Globus pallidus (tissue), 1 donor: ENCODE results near the gene BBS12.

Source experiments
- DNase-seq: peaks from one replicate; pipeline ENCODE4 v3.0.0-alpha.2; 2015; ENCODE audit warnings: low spot score

BBS12 gene

DNA sequence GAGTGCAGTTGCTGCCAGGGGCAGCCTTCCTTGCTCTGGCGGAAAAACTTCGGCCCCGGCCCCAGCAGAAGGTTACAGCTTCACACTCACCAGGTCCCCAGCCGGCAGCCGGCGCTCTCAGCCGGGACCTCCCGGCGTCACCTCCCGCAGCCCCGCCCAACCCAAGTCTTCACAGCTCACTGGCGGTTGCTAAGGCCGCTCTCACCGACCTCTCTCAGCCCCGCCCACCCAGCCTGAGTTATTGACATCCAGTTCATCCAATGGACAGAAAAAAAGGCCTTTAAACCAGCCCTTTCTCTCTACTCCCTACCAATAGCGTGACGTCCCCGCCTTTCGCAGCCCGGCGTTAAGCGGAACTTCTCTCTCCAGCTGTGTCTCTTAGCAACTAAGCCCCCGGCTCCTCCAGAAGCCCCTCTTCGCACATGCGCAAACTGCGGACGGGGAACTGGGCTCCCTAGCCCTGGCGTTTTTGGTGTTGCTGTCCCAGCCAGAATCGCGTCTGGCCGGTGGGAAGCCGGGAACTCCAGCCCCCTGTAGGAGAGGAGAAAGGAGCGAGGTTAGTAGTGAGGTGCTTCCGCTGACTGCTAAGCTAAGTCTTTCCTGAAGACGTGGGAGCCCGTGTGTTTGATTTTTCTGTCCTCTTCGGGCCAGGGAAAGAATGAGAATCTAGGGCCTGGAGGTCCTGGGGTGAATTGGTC, at the start of gene BBS12:
BBS12 (plus strand) TSS at position 376 of the 698 bp plus-strand sequence. CDS start 9,189 bp downstream, outside the sequence.
- DNase-seq, result peak; percentile 99

DNA sequence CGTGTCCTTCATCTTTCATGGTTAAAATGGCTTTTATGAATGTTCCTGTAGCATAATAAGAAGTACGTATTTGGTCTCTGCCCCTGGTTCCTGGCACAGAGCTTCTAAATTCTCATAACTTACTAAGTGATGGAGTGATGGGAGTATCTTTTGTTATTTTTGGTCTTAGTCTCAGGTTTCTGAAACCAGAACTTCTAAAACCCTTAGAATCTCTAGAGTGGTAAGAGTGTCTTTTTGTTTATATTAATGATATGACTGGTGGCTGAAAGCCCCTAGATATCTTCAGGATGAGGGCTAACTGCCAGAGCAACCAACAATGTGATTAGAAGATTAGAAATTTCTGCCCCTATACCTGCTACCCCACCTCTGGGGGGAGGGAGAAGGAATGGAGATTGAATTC, 45.8 kb upstream of the BBS12 start:
- DNase-seq, result no peak

DNA sequence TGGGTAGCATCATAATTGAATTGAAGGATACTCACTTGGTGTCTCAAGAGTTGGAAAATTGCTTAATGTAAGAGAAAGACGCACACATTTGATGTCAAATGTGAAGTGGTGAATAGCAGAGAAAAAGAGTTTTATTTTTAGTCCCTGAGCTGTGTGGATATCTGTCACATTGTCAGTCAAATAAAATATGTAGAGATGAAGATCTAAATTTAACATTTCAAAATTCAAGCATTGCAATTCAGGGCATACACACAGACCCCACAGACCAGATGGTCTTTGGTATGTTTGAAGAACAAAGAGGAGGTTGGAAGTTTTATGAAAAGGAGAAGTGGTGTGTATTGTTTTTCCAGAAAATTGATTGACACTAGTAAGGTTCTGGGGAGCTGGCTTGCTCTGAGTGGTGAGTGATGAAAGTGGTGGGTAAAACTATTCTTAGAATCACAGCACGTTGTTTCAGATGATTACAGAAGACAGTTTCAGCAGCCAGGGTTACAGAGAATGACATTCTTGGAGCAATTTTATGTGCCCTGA, 44.9 kb upstream of the BBS12 start:
- DNase-seq, result no peak

DNA sequence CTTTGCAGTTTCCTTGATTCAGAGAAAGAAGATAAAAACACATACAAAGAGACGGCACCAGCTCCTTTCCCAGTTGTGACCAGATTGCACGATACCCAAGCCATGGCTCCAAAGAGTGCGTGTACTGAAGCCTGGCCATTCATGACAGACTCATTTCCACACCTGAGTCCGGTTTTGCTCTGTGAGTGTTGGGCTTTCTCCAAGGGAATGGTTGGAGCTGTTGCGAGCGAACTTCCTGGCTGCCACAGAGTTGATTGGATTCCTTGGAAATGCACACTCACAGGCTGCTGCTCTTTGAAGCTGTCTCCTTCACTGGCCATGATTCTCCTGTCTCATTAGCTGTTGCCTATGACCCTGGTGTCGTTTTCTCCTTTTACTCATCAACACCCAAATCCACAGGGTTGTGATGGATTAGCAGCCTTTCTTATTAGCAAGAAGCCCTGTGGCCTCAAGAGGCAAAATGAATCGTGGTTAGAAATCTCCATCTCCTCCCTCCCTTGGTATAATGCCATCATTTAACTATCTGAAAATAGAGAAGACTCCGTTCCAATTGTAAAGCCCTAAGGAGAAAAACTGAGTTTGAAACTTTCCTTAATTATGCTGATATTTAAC, 43.9 kb upstream of the BBS12 start:
- DNase-seq, result no peak

DNA sequence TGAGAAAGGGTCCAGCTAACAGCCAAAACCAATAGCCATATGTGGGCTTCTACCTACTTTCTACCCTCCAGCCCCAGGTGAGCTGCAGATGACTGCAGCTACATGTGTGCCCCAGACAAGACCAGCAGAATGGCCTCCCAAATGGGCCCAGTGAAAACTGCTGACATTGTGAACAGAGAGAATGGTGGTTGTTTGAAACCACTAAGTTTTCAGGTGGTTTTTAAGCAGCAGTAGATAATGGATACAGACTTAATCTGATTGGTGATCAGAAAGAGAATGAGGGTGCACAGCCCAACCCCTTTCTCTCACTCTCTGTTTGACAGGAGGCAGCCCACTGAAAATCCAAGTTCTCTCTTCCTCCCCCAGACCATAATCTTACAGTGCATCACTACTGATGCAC, 42.5 kb upstream of the BBS12 start:
- DNase-seq, result no peak

DNA sequence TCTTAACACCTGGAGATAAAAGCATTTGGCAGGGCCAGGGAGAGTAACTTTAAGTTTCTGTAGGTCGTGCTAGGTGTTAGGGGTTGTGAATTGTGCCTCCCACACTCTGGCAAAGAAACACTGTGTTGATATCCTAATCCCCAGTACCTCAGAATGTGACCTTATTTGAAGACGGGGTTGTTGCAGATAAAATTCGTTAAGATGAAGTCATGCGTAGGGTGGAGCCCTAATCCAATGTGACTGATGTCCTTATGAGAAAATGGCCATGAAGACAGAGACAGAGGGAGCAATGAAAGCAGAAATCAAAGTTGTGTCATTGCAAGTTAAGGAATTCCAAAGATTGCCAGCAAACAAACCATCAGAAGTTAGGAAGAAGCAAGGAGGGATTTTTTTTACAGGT, 40.5 kb upstream of the BBS12 start:
- DNase-seq, result no peak

DNA sequence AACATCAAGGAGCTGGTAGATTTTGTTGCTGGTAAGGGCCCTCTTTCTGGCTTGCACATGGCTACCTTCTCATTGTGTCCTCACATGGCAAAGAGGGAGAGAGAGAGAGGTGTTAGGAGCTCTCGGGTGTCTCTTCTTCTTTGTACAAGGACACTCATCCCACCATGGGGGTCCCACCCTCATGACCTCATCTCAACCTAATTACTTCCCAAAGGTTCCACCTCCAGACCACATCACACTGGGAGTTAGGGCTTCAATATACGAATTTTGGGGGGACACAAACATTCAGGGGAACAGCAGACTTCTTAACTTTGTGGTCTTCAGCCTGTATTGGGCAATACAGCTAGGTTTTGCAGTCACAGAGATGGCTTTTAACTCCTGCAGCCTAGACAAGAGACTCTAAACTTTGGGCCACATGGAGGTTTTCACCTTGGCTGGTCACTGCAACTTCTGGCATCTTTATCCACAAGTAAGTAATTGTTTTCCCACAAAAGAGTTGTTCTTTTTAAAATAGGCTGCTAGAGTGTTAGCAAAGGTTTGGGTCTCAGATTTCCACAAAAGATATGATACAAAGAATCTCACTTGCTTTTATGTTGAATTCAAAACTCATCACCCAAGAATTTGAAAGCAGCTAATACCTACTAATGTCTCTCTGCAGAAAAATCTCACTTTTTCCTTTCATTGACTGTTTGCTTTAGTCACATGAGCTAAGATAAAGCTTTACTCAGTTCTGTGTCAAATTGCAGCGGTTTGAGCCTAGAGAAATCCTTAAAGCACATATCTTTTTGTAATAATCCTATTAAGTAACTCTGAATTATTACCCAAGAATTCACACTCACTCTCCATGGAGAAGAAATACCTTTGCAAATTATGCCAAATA, 39.6 kb upstream of the BBS12 start:
- DNase-seq, result no peak

- DNase-seq, result no peak
These were observed 37.3 kb upstream of the BBS12 start for GRCh38 chr4:122695226-122695625.

DNA sequence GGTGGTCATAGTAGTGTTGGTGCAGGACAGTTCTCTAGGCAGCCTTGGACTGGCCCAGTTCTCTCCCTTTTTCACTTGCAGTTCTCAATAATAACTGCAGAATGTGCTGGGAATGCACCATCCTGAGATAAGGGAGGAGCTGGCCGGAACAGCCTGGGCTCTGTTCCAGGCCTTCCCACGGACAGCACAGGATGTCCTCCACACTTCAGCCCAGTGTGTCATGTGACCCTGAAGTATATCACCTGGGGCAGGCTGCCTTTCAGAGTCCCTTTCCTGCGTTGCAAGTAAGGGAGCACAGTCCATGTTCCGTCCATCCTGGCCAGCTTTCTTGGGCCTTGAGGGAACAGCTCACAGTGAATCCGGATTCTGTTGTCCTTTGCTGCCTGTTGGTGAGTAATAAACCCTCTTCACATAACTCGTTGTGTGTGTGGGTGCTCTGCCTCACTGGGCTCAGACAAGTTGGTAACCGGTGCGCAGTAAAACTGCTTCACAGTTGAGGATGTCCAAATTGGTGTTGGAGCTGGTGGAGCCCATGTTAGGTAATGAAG, 32.3 kb upstream of the BBS12 start:
- DNase-seq, result no peak

GRCh38 chr4:122701061-122701460, 31.4 kb upstream of the BBS12 start:
- DNase-seq, result no peak

DNA sequence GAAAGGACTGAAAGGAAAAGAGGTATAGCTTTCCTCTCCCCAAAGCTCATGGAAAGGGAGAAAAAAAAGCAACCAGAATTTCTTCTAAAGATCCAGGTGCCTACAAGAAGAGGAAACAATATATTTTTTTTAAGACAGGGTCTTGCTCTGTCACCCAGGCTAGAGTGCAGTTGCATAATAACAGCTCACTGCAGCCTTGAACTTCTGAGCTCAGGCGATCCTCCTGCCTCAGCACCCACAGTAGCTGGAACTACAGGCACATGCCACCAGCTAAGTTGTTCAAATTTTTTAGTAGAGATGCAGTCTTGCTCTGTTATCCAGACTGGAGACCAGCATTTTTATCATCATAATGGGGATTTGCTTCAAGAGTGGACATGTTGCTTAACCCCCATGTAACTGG, 30.5 kb upstream of the BBS12 start:
- no peak for DNase-seq

DNA sequence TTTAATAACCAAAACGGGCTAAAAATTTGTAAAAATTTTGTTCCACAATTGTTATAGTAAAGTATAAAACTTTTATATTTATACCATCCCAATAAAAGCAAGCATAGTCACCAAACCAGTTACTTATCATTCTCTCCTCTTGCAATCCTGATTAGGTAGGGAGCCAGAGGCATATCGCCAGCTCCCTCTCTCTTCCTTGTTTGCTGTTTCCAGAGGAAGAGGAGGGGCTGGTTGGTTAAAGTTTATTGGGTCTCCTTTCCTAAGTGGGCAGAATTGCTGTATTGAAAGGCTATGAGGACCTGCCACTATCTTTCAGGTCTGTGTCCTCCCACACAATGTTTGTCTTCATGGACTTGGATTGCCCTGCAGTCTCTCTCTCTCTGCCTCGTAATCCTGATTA, 29.6 kb upstream of the BBS12 start:
- no peak for DNase-seq

GRCh38 chr4:122703868-122704267, 28.6 kb upstream of the BBS12 start:
- no peak for DNase-seq

DNA sequence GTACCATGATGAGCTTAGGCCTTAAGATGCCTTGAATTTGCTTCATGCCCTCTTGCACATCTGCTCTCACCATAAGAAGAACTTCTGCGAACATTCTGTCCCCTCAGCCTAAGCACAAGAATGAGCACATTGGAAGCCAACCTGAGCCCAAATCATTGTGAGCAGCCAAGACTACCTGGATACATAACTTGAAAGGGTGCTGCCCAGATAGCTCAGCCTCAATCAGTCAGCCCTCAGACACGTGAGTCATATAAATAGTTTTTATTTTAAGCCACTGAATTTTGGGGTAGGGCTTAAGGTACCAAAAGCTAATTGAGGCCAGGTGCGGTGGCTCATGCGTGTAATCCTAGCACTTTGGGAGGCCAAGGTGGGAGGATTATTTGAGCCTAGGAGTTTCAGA, 27.5 kb upstream of the BBS12 start:
- DNase-seq, result no peak

DNA sequence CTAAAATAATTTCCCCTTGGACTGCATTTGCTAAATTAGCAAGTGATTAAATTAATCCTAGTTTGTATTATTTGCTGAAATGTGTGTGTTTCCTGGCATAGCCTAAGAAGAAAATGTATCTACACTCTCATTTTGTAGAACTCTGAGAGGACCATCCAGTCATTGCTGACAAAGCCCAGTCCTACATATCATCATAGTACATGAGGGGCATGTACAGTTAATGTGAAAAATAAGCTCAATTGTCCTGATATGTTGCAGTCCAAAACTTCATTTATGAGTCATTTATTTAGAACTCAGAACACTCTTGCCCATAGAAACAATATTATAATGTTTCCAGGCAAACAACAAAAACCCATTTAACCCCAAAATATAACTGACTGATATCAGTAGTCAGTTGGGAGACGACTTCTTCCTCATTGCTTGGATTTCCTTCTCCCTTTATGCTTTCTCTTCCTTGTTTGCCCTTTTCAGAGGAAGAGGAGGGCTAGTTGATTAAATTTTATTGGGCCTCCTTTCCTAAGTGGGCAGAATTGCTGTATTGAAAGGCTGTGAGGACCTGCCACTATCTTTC, 26.9 kb upstream of the BBS12 start:
- no peak for DNase-seq

DNA sequence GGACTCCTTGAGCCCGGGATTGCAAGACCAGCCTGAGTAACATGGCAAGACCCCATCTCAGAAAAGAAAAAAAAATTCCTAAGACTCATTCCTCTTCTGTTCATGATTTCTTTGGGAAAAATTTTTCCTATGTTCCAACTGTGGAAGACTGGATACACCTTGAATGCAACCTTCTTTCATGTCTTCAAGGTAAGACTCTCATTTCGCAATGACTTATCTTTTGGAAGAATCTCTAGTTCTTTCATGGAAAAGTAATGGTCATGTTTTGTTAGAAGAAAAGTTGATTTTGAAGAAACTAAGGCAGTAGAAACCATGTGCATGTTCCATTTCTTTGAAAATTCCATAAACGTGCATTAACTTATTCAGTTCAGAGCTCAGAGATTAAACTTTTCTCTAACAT, 26.0 kb upstream of the BBS12 start:
- DNase-seq, result no peak

DNA sequence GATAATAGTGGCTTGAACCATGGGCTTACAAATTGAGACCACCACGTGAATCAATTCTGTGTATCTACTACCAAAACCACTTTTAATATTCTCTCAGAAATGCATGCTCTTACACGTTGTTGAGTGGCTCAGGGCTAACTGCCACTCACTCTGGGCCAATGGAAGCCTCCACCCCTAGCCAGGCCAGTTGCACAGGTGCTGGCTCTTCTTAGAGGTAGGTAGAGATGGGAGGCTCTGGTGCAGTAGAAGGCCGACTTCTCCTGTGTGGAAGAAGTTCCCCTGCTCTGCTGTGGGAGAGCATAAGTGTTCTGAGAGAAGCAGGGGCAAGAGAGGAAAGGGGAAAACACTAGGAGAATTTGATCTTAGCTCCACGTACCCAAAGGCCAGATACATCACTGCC, 25.0 kb upstream of the BBS12 start:
- DNase-seq, result no peak

GRCh38 chr4:122709236-122709635, 23.3 kb upstream of the BBS12 start:
- no peak for DNase-seq

- no peak for DNase-seq
These were observed 21.8 kb upstream of the BBS12 start for GRCh38 chr4:122710434-122711308.

- no peak for DNase-seq
These were observed 20.6 kb upstream of the BBS12 start for GRCh38 chr4:122711919-122712318.

- DNase-seq, result no peak
These were observed 19.7 kb upstream of the BBS12 start for GRCh38 chr4:122712782-122713181.
